ENCODE results near the gene HSPB8.

DNA sequence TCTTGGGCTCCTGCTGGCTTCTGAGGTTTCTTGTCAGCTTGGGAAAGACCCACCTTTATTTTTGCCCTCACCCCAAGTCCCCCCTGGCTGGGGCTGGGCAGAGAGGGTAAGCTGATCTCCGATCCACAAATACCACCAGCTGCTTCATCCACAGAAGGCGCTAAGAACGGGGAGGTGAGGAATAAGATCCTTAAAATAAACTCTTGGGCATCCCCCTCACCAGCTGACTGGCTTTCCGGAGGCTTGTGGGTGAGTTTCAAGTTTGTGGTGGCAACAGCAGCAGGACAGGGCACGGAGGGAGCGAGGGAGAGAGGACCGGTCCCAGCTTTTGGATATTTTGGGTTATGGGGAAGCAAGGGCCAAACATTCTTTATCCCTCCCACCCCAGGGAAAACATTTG, 20.8 kb upstream of the HSPB8 start:
- TF ChIP-seq, protein P1, sequence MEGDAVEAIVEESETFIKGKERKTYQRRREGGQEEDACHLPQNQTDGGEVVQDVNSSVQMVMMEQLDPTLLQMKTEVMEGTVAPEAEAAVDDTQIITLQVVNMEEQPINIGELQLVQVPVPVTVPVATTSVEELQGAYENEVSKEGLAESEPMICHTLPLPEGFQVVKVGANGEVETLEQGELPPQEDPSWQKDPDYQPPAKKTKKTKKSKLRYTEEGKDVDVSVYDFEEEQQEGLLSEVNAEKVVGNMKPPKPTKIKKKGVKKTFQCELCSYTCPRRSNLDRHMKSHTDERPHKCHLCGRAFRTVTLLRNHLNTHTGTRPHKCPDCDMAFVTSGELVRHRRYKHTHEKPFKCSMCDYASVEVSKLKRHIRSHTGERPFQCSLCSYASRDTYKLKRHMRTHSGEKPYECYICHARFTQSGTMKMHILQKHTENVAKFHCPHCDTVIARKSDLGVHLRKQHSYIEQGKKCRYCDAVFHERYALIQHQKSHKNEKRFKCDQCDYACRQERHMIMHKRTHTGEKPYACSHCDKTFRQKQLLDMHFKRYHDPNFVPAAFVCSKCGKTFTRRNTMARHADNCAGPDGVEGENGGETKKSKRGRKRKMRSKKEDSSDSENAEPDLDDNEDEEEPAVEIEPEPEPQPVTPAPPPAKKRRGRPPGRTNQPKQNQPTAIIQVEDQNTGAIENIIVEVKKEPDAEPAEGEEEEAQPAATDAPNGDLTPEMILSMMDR (IDR thresholded peaks at IDR 0.05), result no peak
- TF ChIP-seq POLR2AphosphoS5 (IDR thresholded peaks at IDR 0.05; ENCODE audit: insufficient read depth in 1 of 2, low read depth in 1 of 2), result no peak
